IPS-18c (cell line): ENCODE results near the gene CMTM1.
"Not testable (repeated sequence)": the region's sequence is repeated elsewhere in the genome, so short reads cannot be mapped to it uniquely, and the experiment has no call there.

ENCODE experiments used
- H3K4me3 ChIP-seq: 2 replicates; pipeline ENCODE4 v1.7.0; 2013; ENCODE audit warnings: low read depth, mild to moderate bottlenecking, low read length, moderate library complexity; ENCODE audit not compliant: insufficient read depth
- H3K9me3 ChIP-seq: one replicate; pipeline ENCODE4 v1.6.1; 2013; ENCODE audit warnings: mild to moderate bottlenecking, low read length, moderate library complexity; ENCODE audit not compliant: control insufficient read depth, insufficient read depth

The CMTM1 gene

GRCh38 chr16:66575060-66575459 lies 8.8 kb downstream of the CMTM1 start:
- no peaks in the 10 kb centered on the region for H3K9me3 ChIP-seq
- no peak overlapping the region for H3K4me3 ChIP-seq

GRCh38 chr16:66576296-66576695 lies 10.1 kb downstream of the CMTM1 start:
- no peak overlapping the region for H3K4me3 ChIP-seq
- no peaks in the 10 kb centered on the region for H3K9me3 ChIP-seq

- Histone ChIP-seq H3K4me3 (peak within 1 kb of the TSS; percentile 5), H3K9me3 (no peaks in the 10 kb centered on the region)
Measured at GRCh38 chr16:66578651-66579531, 12.7 kb downstream of the CMTM1 start, which contains the start of gene CMTM2. TSS of gene CMTM2 (plus strand) at chr16:66579463. CDS start at chr16:66579608, 145 bp downstream.

GRCh38 chr16:66580605-66581209 lies 14.5 kb downstream of the CMTM1 start:
- H3K4me3 ChIP-seq, result no peak overlapping the region
- no peaks in the 10 kb centered on the region for H3K9me3 ChIP-seq

GRCh38 chr16:66581246-66581952 lies 15.2 kb downstream of the CMTM1 start:
- no peak overlapping the region for H3K4me3 ChIP-seq
- no peaks in the 10 kb centered on the region for H3K9me3 ChIP-seq

DNA sequence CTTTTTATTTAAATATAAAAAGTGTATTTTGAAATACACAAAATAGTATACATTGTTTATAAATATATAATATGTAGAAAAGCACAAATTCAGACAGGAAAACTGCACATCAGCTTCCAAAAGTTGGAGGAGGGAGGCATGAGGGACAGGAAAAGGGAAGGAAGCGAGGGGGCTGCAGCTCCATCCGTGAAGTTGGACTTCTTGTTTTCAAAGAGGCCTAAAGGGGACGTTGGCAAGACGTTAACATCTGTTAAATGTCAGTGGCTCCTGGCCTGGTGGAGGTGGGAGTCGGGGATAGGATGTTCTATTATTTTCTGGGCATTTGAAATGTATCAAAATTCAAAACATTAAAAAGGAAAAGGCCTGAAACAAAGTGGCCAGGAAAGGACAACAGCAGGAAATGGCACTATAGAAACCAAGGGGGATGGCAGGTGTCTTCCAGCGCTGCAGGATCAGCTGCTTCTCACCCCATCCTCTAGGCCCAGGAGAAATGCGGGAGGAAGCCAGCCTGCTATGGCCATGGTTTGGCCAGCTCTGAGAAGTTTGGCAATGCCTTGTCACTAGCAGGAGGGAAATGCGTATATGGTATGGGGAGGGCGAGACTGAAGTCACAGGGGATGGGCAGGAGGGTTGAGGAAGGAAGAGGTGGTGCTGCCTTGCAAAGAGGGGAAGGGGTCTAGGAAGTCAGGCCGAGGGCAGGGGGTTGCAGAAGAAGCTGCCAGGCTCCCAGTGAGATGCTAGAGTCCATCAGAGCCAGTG lies 19.4 kb downstream of the CMTM1 start:
- H3K4me3 ChIP-seq, result no peak overlapping the region
- H3K9me3 ChIP-seq, result no peaks in the 10 kb centered on the region

DNA sequence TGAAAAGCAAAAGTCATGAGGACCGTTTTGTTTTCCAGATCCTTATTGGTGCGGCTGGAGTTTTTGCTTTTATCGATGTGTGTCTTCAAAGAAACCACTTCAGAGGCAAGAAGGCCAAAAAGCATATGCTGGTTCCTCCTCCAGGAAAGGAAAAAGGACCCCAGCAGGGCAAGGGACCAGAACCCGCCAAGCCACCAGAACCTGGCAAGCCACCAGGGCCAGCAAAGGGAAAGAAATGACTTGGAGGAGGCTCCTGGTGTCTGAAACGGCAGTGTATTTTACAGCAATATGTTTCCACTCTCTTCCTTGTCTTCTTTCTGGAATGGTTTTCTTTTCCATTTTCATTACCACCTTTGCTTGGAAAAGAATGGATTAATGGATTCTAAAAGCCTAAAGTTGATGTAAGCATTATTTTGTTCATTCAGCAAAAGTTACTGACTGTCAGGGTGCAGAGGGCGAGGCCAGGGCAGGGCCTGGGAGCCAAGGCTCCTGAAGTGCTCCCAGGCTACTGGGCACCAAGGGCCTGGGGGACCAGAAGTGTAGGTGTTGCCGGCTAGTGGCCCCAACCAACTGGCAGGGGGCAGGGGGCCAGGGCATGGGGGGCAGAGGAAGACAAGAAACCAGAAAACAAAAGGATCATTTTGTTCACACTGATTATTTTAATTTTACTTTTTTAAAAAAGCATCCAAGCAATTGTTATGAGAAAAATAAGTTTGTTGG lies 21.8 kb downstream of the CMTM1 start:
- H3K9me3 ChIP-seq, result no peaks in the 10 kb centered on the region
- H3K4me3 ChIP-seq, result no peak overlapping the region

- Histone ChIP-seq H3K4me3 (no peak overlapping the region), H3K9me3 (no peaks in the 10 kb centered on the region)
Measured at GRCh38 chr16:66588981-66589713, 22.9 kb downstream of the CMTM1 start.

GRCh38 chr16:66590322-66590721 lies 24.1 kb downstream of the CMTM1 start:
- Histone ChIP-seq H3K4me3 (no peak overlapping the region), H3K9me3 (no peaks in the 10 kb centered on the region)

GRCh38 chr16:66591018-66591417 lies 24.8 kb downstream of the CMTM1 start:
- no peak overlapping the region for H3K4me3 ChIP-seq
- no peaks in the 10 kb centered on the region for H3K9me3 ChIP-seq

- no peak overlapping the region for H3K4me3 ChIP-seq
- no peaks in the 10 kb centered on the region for H3K9me3 ChIP-seq
Measured at GRCh38 chr16:66592241-66592640, 26.0 kb downstream of the CMTM1 start.

DNA sequence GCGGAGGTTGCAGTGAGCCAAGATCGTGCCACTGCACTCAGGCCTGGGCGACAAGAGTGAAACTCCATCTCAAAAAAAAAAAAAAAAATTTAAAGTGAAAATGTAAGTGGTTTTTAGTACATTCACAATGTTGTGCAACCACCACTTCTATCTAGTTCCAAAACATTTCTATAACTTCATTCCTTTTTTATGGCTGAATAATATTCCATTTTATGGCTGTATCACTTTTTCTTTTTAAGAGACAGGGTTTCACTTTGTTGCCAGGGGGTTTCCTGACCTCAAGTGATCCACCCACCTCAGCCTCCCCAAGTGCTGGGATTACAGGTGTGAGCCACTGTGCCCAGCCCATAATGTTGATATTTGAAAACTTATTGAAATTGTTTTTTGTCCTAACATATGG lies 26.6 kb downstream of the CMTM1 start:
- Histone ChIP-seq H3K9me3 (no peaks in the 10 kb centered on the region), H3K4me3 (no peak overlapping the region)

- Histone ChIP-seq H3K4me3 (no peak overlapping the region), H3K9me3 (no peaks in the 10 kb centered on the region)
Measured at GRCh38 chr16:66594739-66595138, 28.5 kb downstream of the CMTM1 start.

DNA sequence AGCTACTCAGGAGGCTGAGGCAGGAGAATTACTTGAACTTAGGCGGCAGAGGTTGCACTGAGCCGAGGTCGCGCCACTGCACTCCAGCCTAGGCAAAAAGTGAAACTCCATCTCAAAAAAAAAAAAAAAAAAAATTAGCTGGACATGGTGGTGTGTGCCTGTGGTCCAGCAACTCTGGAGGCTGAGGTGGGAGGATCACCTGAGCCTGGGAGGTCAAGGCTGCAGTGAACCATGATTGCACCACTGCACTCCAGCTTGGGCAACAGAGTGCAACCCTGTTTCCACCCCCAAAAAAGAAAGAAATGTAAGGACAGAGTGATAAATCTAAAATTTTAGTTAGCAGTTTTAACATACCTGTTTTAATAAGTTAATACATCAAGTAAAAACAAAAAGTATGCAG lies 30.3 kb downstream of the CMTM1 start:
- H3K9me3 ChIP-seq, result not testable (repeated sequence)

GRCh38 chr16:66596986-66597848 lies 31.0 kb downstream of the CMTM1 start:
- Histone ChIP-seq H3K4me3 (no peak overlapping the region), H3K9me3 (no peaks in the 10 kb centered on the region)

More for the DNA sequence above, 30.3 kb downstream of the CMTM1 start:
- H3K4me3 ChIP-seq, result not testable (repeated sequence)
